Measurements from ENCODE around the gene ING3.

DNA sequence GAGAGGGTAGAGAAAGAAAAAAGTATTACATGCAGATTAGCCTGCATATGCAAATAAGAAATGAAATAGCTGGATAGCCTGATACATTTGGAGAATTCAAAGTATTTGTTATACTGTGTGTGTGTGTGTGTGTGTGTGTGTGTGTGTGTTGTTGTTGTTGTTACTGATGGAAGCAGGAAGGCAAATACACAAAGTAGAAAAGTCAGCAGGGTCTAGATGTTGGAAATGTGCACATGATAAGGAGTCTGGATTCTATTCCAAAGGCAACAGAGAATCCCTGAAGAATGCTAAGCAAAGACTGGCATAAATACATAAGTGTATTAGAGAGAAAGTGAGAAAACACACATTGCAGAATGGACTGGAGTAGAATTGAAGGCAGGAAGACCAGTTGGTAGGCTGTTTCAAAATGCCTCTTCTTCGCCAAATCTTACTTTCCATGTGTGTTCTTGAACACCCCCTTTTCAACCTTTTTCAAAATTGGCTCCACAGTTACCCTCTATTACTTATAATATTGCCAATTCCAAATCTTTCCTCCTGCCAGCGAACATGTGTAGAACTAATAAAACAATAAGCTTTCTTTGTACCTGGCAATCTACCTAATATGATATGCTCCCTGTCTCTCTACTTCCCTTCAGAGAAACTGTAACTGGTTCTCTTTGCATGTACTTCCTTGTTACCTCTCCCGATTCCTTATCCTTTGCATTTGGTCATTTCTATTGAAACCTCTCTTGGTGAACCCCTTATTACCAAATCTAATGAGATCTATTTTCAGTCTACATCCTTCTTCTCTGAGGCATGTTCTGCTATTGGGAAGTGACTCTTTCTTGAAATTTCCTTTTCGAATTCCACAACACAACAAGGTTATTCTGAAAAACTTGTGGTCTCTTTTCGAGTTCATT is 44.2 kb downstream of the ING3 start:
- TF ChIP-seq, protein P1, sequence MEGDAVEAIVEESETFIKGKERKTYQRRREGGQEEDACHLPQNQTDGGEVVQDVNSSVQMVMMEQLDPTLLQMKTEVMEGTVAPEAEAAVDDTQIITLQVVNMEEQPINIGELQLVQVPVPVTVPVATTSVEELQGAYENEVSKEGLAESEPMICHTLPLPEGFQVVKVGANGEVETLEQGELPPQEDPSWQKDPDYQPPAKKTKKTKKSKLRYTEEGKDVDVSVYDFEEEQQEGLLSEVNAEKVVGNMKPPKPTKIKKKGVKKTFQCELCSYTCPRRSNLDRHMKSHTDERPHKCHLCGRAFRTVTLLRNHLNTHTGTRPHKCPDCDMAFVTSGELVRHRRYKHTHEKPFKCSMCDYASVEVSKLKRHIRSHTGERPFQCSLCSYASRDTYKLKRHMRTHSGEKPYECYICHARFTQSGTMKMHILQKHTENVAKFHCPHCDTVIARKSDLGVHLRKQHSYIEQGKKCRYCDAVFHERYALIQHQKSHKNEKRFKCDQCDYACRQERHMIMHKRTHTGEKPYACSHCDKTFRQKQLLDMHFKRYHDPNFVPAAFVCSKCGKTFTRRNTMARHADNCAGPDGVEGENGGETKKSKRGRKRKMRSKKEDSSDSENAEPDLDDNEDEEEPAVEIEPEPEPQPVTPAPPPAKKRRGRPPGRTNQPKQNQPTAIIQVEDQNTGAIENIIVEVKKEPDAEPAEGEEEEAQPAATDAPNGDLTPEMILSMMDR (IDR thresholded peaks at IDR 0.05) = no peak
- no peak for TF ChIP-seq POLR2A (IDR thresholded peaks at IDR 0.05; ENCODE audit: low read depth)

Data from esophagus muscularis mucosa (tissue), 3 donors.